Naive thymus-derived CD8-positive, alpha-beta T cell (primary cell): ENCODE results near the gene RPTOR. TPM values are rescaled to one million over a fixed set of nuclear protein-coding genes. Genes with fewer than 3 reads are reported as not detected.
A peak's percentile ranks its signal among the peaks of the same experiment; 100 is the strongest.

Experiments used
- ATAC-seq, 2 donors: fragments of 150-1000 bp; cut with Tn5 transposase in 1 of 2; sonication (Bioruptor Pico), chemical (Tn5 transposase) in 1 of 2; 1 replicate in 1 of 2; 2 replicates in 1 of 2; pipeline ENCODE4 v1.10.0; 2021; ENCODE audit warnings: mild to moderate bottlenecking in 2 of 2, moderate library complexity in 2 of 2
- POLR2A ChIA-PET: fragments of 350-600 bp; sonication (Branson Sonifier 250); formaldehyde crosslinking; loops from one replicate; lab custom pipeline; 2021; ENCODE audit warnings: antibody characterized with exemption; lab: Charles Lee
- DNase-seq, 10 donors: peaks; one replicate each; pipeline versions ENCODE4 v3.0.0 to v3.0.0-alpha.2; 2020 to 2022
- H3K27ac Mint-ChIP-seq, 10 donors: one replicate each; pipeline ENCODE4 v1.8.0; 2020 to 2022; ENCODE audit warnings: mild to moderate bottlenecking in 10 of 10, mixed read lengths in 10 of 10, moderate library complexity in 4 of 10, inconsistent platforms in 1 of 10
- H3K27me3 Mint-ChIP-seq, 5 donors: one replicate each; pipeline ENCODE4 v1.8.0; 2021 to 2022; ENCODE audit warnings: mixed read lengths in 5 of 5
- H3K36me3 Mint-ChIP-seq, 3 donors: one replicate each; pipeline ENCODE4 v1.8.0; 2020 to 2022; ENCODE audit warnings: mixed read lengths in 3 of 3, mild to moderate bottlenecking in 2 of 3, inconsistent platforms in 1 of 3
- H3K4me1 Mint-ChIP-seq, 4 donors: one replicate each; pipeline ENCODE4 v1.8.0; 2021 to 2022; ENCODE audit warnings: mixed read lengths in 4 of 4
- H3K4me3 Mint-ChIP-seq, 10 donors: one replicate each; pipeline ENCODE4 v1.8.0; 2020 to 2022; ENCODE audit warnings: mild to moderate bottlenecking in 10 of 10, mixed read lengths in 10 of 10, moderate library complexity in 6 of 10, inconsistent platforms in 1 of 10
- H3K9me3 Mint-ChIP-seq, 9 donors: one replicate each; pipeline ENCODE4 v1.8.0; 2020 to 2022; ENCODE audit warnings: mixed read lengths in 9 of 9, mild to moderate bottlenecking in 3 of 9, inconsistent platforms in 1 of 9, moderate library complexity in 1 of 9
- polyA plus RNA-seq, 3 donors: library from polyadenylated mRNA; unstranded; fragments of 300-500 nt; fragmentation: Illumina TruSeq; gene quantifications; one replicate each; pipeline ENCODE4 v1.2.3, GENCODE V29; 2021
- total RNA-seq, 8 experiments: library from RNA in 2 of 8; stranded (reverse) in 2 of 8; gene quantifications; one replicate each; pipeline ENCODE4 v1.2.3 and lab custom pipeline; 2021 to 2026

RPTOR gene
- total and polyA plus RNA-seq, 5 experiments from 2014 or later = 5.3 to 53.9 (median 10.2) TPM

DNA sequence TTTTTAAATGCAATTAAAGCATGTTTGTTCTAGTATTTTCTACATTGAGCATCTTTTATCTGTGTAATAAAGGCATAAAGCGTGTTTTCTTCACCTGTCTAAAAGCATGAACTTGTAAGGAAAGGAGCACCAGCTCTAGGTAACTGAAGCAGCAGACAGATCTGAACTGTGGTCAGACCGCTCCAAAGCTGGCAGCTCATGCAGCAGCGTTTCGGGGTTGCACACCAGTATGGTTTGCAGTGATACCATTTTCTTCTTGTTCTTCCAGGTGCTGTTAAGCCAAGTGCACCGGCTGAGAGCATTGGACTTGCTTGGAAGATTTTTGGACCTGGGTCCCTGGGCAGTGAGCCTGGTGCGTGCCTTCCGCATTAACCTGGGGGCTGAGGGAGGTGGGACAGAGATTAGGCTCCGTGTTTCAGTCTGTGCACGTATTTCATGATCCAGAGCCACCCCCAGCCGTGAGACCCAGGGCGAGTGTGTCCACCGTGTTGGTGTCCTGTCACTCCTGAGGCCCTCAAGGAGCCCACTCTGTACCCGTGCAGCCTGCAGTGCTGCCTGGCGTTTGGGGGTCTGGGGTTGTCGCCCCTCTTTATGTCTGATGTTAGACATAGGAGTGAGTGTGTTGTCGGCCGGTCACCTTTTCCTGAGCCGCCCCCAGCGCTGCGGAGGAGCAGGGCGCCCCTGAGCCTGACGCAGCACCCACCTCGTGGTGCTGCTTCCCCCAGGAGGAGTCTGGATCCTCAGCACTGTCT is 310.7 kb downstream of the RPTOR start:
- no peak overlapping the region for H3K4me3 Mint-ChIP-seq
- H3K9me3 Mint-ChIP-seq = no peaks in the 10 kb centered on the region
- H3K27ac Mint-ChIP-seq = peak overlapping the region in 3 of 10 donors; percentile 25 to 69 (median 53)
- H3K27me3 Mint-ChIP-seq = no peaks in the 10 kb centered on the region
- H3K36me3 Mint-ChIP-seq = peaks cover 0 to 26% (median 10%) of the 10 kb centered on the region in 3 donors
- no peak for DNase-seq
- ATAC-seq = no peak
- peaks cover 11 to 48% (median 27%) of the 10 kb centered on the region in 4 donors for H3K4me1 Mint-ChIP-seq
- POLR2A ChIA-PET = no interaction called here

GRCh38 chr17:80855948-80856862 is 311.6 kb downstream of the RPTOR start:
- ATAC-seq (peak; percentile 57 to 72), DNase-seq (peak in 2 of 10 donors; percentile 39 to 62)
- peaks cover 17 to 50% (median 34%) of the 10 kb centered on the region in 4 donors for H3K4me1 Mint-ChIP-seq
- peak overlapping the region in 2 of 10 donors; percentile 0 to 47 for H3K4me3 Mint-ChIP-seq
- H3K9me3 Mint-ChIP-seq = no peaks in the 10 kb centered on the region
- no peaks in the 10 kb centered on the region for H3K27me3 Mint-ChIP-seq
- peaks cover 0 to 26% (median 10%) of the 10 kb centered on the region in 3 donors for H3K36me3 Mint-ChIP-seq
- POLR2A ChIA-PET = interaction anchor here (1.6 kb wide), 1 partner anchor 24 kb away, joined by 5 read pairs; no protein-coding TSS in a partner anchor
- peak overlapping the region in 8 of 10 donors; percentile 25 to 77 (median 51) for H3K27ac Mint-ChIP-seq

- Mint-ChIP-seq H3K4me3 (peak overlapping the region in 2 of 10 donors; percentile 32 to 47), H3K27me3 (no peaks in the 10 kb centered on the region), H3K4me1 (peaks cover 24 to 55% (median 41%) of the 10 kb centered on the region in 4 donors), H3K27ac (peak overlapping the region in 5 of 10 donors; percentile 34 to 75 (median 43)), H3K36me3 (peaks cover 0 to 26% (median 12%) of the 10 kb centered on the region in 3 donors), H3K9me3 (no peaks in the 10 kb centered on the region)
- DNase-seq (no peak), ATAC-seq (no peak)
- POLR2A ChIA-PET = interaction anchor here (0.5 to 1.6 kb wide), 2 partner anchors 24 to 382 kb away, joined by 3 to 5 read pairs; no protein-coding TSS in a partner anchor
Measured at GRCh38 chr17:80856863-80857755, 312.5 kb downstream of the RPTOR start.

DNA sequence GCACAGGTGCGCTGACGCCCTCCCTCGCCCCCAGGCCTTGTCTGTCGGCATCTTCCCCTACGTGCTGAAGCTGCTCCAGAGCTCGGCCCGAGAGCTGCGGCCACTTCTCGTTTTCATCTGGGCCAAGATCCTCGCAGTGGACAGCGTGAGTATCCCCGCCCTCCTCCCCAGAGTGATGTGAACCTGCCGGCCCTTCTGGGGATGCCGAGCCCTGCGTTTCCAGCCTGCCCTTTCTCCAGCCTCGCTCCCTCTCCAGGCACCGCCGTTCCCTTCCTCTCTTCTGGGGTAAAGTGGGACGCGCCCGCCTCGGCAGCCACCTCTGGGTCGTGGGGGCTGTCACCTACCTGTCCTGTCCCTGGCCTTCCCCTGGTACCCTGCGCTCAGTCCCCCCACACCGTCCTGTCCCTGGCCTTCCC is 313.1 kb downstream of the RPTOR start:
- DNase-seq (peak in 1 of 10 donors; percentile 45), ATAC-seq (no peak)
- peaks cover 29 to 58% (median 46%) of the 10 kb centered on the region in 4 donors for H3K4me1 Mint-ChIP-seq
- no peak overlapping the region for H3K4me3 Mint-ChIP-seq
- no peaks in the 10 kb centered on the region for H3K9me3 Mint-ChIP-seq
- H3K27me3 Mint-ChIP-seq = no peaks in the 10 kb centered on the region
- no peak overlapping the region for H3K27ac Mint-ChIP-seq
- POLR2A ChIA-PET = interaction anchor here (0.5 to 1.0 kb wide), 2 partner anchors 16 to 383 kb away, joined by 3 read pairs; no protein-coding TSS in a partner anchor
- H3K36me3 Mint-ChIP-seq = peaks cover 0 to 23% (median 15%) of the 10 kb centered on the region in 3 donors

- Mint-ChIP-seq H3K9me3 (peaks cover 0 to 5% (median 0%) of the 10 kb centered on the region in 9 donors), H3K36me3 (peaks cover 5 to 24% (median 20%) of the 10 kb centered on the region in 3 donors), H3K27me3 (no peaks in the 10 kb centered on the region), H3K27ac (peak overlapping the region in 3 of 10 donors; percentile 51 to 77 (median 71)), H3K4me3 (peak overlapping the region in 1 of 10 donors; percentile 2), H3K4me1 (peaks cover 32 to 60% (median 51%) of the 10 kb centered on the region in 4 donors)
- ATAC-seq = no peak
- POLR2A ChIA-PET = interaction anchor here (1.0 to 1.9 kb wide), 3 partner anchors 15 to 404 kb away, joined by 3 to 5 read pairs (median 3); no protein-coding TSS in a partner anchor
- peak in 1 of 10 donors; percentile 19 for DNase-seq
Measured at GRCh38 chr17:80858301-80859001, 313.8 kb downstream of the RPTOR start.

- peak overlapping the region in 6 of 10 donors; percentile 55 to 91 (median 76) for H3K27ac Mint-ChIP-seq
- H3K9me3 Mint-ChIP-seq = peaks cover 0 to 5% (median 0%) of the 10 kb centered on the region in 9 donors
- DNase-seq (peak in 1 of 10 donors; percentile 64), ATAC-seq (no peak)
- no peaks in the 10 kb centered on the region for H3K27me3 Mint-ChIP-seq
- H3K36me3 Mint-ChIP-seq = peaks cover 8 to 32% (median 24%) of the 10 kb centered on the region in 3 donors
- H3K4me1 Mint-ChIP-seq = peaks cover 32 to 60% (median 51%) of the 10 kb centered on the region in 4 donors
- POLR2A ChIA-PET = interaction anchor here (1.0 to 1.9 kb wide), 4 partner anchors 12 to 405 kb away, joined by 3 to 5 read pairs (median 4); no protein-coding TSS in a partner anchor
- peak overlapping the region in 2 of 10 donors; percentile 45 to 72 for H3K4me3 Mint-ChIP-seq
Measured at GRCh38 chr17:80859002-80859941, 314.6 kb downstream of the RPTOR start.

DNA sequence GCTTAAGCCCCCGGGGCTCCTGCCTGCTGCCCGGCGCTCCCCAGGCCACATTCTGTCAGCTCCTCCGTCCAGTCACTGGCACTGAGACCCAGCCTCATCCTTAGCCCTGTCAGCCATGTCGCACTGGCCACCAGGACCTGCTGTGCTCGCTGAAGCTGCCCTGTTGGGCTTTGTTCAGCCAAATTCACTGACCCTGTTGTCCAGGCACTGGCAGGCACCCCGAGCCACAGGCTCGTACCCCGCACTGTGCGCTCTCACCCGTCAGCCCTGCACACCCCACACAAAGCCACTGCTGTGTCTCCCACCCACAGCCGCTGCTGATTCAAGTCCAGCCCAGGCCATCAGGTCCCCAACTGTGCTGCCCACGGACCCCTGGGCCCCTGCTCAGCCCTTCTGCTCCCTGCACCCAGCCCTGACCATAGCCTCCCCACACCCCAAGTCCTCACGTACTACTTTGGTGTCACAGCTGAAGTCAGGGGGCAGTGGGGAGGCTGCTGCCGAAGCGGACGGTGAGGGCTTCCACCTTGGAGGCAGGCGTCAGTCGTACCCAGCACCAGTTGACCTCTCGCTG is 315.5 kb downstream of the RPTOR start:
- Mint-ChIP-seq H3K4me3 (no peak overlapping the region), H3K27ac (peak overlapping the region in 2 of 10 donors; percentile 35 to 90), H3K36me3 (peaks cover 10 to 32% (median 27%) of the 10 kb centered on the region in 3 donors), H3K27me3 (no peaks in the 10 kb centered on the region), H3K9me3 (peaks cover 0 to 5% (median 0%) of the 10 kb centered on the region in 9 donors), H3K4me1 (peaks cover 33 to 61% (median 51%) of the 10 kb centered on the region in 4 donors)
- POLR2A ChIA-PET = interaction anchor here (0.8 to 1.9 kb wide), 5 partner anchors 11 to 27 kb away, joined by 3 to 5 read pairs (median 4); no protein-coding TSS in a partner anchor
- no peak for ATAC-seq
- DNase-seq = peak in 1 of 10 donors; percentile 31

GRCh38 chr17:80860703-80861417 is 316.2 kb downstream of the RPTOR start:
- peak overlapping the region in 9 of 10 donors; percentile 82 to 95 (median 88) for H3K27ac Mint-ChIP-seq
- ATAC-seq (no peak), DNase-seq (peak in 1 of 10 donors; percentile 18)
- peak overlapping the region in 7 of 10 donors; percentile 4 to 76 (median 55) for H3K4me3 Mint-ChIP-seq
- H3K36me3 Mint-ChIP-seq = peaks cover 10 to 29% (median 23%) of the 10 kb centered on the region in 3 donors
- peaks cover 32 to 63% (median 52%) of the 10 kb centered on the region in 4 donors for H3K4me1 Mint-ChIP-seq
- no peaks in the 10 kb centered on the region for H3K27me3 Mint-ChIP-seq
- POLR2A ChIA-PET = interaction anchor here (0.8 to 1.6 kb wide), 4 partner anchors 10 to 71 kb away, joined by 3 to 4 read pairs (median 3); no protein-coding TSS in a partner anchor
- peaks cover 0 to 5% (median 0%) of the 10 kb centered on the region in 9 donors for H3K9me3 Mint-ChIP-seq

GRCh38 chr17:80861418-80861815 is 316.8 kb downstream of the RPTOR start:
- H3K36me3 Mint-ChIP-seq = peaks cover 10 to 23% (median 18%) of the 10 kb centered on the region in 3 donors
- peak overlapping the region in 7 of 10 donors; percentile 7 to 76 (median 61) for H3K4me3 Mint-ChIP-seq
- peak overlapping the region; percentile 81 to 95 (median 88) for H3K27ac Mint-ChIP-seq
- peaks cover 33 to 62% (median 50%) of the 10 kb centered on the region in 4 donors for H3K4me1 Mint-ChIP-seq
- POLR2A ChIA-PET = interaction anchor here (0.8 to 1.6 kb wide), 3 partner anchors 9 to 72 kb away, joined by 3 read pairs; no protein-coding TSS in a partner anchor
- peak; percentile 6 to 22 for ATAC-seq
- peak in 1 of 10 donors; percentile 18 for DNase-seq
- H3K9me3 Mint-ChIP-seq = peaks cover 0 to 5% (median 0%) of the 10 kb centered on the region in 9 donors
- H3K27me3 Mint-ChIP-seq = no peaks in the 10 kb centered on the region
